HG02798 (cell line): Measurements from ENCODE around the gene ZNF358.

ENCODE experiments used
- ATAC-seq: cut with Tn5 transposase; IDR thresholded peaks from one replicate; pipeline ENCODE4 v1.9.1; 2021; ENCODE audit warnings: mild to moderate bottlenecking; ENCODE audit not compliant: unreplicated experiment, poor library complexity

Gene ZNF358

GRCh38 chr19:7554565-7554964 lies 38.7 kb downstream of the ZNF358 start:
- ATAC-seq = no peak

- no peak for ATAC-seq
Measured at GRCh38 chr19:7554990-7555864, 39.3 kb downstream of the ZNF358 start.

GRCh38 chr19:7556696-7557315 lies 40.9 kb downstream of the ZNF358 start:
- no peak for ATAC-seq

DNA sequence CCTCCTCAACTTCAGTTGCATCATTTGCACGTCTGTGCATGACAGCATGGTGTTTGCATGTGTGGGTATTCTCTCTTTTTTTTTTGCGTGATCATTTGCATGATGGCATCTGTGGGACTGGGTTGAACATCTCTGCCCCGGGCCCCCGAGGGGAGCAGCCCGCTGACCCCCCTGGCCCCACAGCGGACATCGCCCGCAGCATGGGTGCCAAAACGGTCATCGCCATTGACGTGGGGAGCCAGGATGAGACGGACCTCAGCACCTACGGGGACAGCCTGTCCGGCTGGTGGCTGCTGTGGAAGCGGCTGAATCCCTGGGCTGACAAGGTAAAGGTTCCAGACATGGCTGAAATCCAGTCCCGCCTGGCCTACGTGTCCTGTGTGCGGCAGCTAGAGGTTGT lies 42.8 kb downstream of the ZNF358 start:
- ATAC-seq = no peak

DNA sequence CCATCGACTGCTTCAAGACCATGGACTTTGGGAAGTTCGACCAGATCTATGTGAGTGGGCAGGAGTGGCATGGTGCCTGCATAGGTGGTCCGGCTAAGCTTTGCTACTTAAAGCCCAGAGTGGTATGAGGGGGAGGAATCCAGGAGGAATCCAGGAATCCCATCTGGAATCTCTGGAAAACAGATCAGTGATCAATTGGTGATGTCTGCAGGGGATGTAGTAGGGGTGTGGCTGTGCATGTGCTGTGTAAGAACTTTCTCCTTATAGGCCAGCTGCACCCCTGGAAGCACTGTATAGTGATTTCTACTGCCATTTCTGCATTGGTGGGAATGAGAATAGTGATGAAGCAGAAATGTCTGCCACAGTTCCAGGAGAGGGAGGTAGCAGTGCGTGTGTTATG lies 43.2 kb downstream of the ZNF358 start:
- ATAC-seq = no peak

DNA sequence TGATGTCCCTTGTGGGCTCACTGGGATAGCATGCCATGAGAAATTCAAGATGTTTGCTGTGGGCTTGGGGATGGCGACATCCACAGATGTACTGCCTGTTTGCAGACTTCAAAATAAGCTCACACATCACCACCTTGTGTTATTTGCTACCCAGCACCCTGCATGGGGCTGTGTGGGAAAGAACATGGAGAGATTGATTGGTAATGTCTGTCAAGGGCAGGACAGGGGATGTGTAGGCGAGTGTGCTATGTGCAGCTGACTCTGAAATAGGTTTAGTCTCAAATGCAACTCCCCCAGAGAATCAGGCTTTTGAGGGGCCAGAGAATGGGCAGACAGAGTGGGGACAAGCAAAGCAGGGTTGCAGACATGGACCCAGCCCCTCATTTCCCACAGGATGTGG lies 44.4 kb downstream of the ZNF358 start:
- ATAC-seq = no peak

DNA sequence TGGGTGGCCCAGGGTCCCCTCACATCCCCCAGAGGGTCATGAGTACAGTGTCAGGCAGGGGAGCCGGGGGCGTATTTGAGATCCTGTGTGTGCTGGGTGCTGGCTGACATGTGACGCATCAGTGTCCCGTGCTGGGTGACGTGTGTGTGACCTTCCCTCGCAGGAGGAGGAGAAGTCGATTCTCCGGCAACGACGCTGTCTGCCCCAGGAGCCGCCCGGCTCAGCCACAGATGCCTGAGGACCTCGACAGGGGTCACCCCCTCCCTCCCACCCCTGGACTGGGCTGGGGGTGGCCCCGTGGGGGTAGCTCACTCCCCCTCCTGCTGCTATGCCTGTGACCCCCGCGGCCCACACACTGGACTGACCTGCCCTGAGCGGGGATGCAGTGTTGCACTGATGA lies 45.4 kb downstream of the ZNF358 start:
- ATAC-seq = no peak

- ATAC-seq = no peak
Measured at GRCh38 chr19:7562646-7563393, 46.9 kb downstream of the ZNF358 start.

- no peak for ATAC-seq
Measured at GRCh38 chr19:7564866-7565265, 49.0 kb downstream of the ZNF358 start.

DNA sequence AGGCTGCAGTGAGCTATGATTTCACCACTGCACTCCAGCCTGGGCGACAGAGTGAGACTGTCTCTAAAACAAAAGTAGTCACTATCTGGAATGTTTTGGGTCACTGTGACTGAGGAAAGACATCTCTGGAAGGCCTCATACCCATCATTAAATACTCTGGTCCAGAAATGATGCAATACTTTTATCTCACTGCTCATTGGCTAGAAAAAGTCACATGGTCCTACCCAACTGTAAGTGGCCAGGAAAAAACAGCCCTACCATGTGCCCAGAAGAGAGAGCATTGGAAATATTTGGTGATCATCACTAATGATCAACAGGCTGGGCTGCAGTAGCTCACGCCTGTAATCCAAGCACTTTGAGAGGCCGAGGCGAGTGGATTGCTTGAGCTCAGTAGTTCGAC lies 49.4 kb downstream of the ZNF358 start:
- no peak for ATAC-seq
